Ishikawa (cell line): Measurements from ENCODE around the gene XBP1.

Experiments used
- CEBPB ChIP-seq: IDR thresholded peaks from 2 replicates; pipeline ENCODE4 v1.6.1; 2012
- CREB1 ChIP-seq: IDR thresholded peaks from 2 replicates; pipeline ENCODE4 v1.6.1; 2012; ENCODE audit warnings: low read depth
- EGR1 ChIP-seq: IDR thresholded peaks from 2 replicates; pipeline ENCODE4 v1.6.1; 2012
- EP300 ChIP-seq: IDR thresholded peaks from 2 replicates; pipeline ENCODE4 v1.6.1; 2012; ENCODE audit warnings: borderline replicate concordance
- FOXM1 ChIP-seq: IDR thresholded peaks from 2 replicates; pipeline ENCODE4 v1.6.1; 2012; ENCODE audit warnings: low read depth, borderline replicate concordance
- MAX ChIP-seq: IDR thresholded peaks from 2 replicates; pipeline ENCODE4 v1.6.1; 2012
- NFIC ChIP-seq: IDR thresholded peaks from 2 replicates; pipeline ENCODE4 v1.6.1; 2012
- RAD21 ChIP-seq: IDR thresholded peaks from 2 replicates; pipeline ENCODE4 v1.6.1; 2012; ENCODE audit warnings: low read depth
- TAF1 ChIP-seq: IDR thresholded peaks from 2 replicates; pipeline ENCODE4 v1.6.1; 2012; ENCODE audit warnings: low read depth, mild to moderate bottlenecking
- TCF12 ChIP-seq: IDR thresholded peaks from 2 replicates; pipeline ENCODE4 v1.6.1; 2012; ENCODE audit warnings: low read depth
- TEAD4 ChIP-seq: IDR thresholded peaks from 2 replicates; pipeline ENCODE4 v1.6.1; 2012
- YY1 ChIP-seq: IDR thresholded peaks from 2 replicates; pipeline ENCODE4 v1.6.1; 2012; ENCODE audit warnings: low read depth
- ZBTB7A ChIP-seq: IDR thresholded peaks from 2 replicates; pipeline ENCODE4 v1.6.1; 2012; ENCODE audit warnings: low read depth
- TF ChIP-seq, protein P1 (sequence below): IDR thresholded peaks from 2 replicates; pipeline ENCODE4 v1.6.1; 2012
- TF ChIP-seq, protein P2 (sequence below): IDR thresholded peaks from 2 replicates; pipeline ENCODE4 v1.6.1; 2012; ENCODE audit warnings: low read depth, mild to moderate bottlenecking

XBP1 gene

DNA sequence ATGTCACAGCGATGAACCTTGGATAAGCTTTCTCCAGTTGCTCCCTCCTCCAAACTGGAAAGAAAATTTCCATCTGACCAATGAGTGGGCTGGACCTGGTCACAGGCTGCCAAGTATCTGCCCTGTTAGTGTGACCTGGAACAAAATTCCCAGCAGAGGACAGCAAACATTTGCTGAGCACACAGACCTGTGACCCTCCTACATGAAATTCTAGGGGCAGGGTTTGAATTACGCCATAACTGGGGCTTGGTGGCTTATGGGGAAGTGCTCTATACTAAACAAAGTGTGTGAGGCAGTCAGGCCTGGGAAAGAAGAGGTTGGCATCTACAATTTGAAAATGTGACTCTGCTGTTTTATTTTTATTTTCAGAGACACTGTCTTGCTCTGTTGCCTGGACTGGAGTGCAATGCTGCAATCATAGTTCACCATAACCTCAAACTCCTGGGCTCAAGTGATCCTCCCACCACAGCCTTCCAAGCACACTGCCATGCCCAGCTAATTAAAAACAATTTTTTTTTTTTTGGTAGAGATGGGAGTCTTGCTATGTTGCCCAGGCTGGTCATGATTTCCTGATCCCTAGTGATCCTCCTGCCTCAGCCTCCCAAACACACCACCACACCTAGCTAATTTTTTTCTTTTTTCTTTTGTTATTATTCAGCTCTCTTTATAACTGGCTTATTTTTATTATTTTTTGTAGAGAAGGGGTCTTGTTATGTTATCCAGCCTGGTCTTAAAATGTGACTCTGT, 13.6 kb upstream of the XBP1 start:
- TF ChIP-seq CEBPB (peak; percentile 33; the same call in 1 of the 2 replicates), YY1 (no peak), EGR1 (no peak)
- TF ChIP-seq, protein P1, sequence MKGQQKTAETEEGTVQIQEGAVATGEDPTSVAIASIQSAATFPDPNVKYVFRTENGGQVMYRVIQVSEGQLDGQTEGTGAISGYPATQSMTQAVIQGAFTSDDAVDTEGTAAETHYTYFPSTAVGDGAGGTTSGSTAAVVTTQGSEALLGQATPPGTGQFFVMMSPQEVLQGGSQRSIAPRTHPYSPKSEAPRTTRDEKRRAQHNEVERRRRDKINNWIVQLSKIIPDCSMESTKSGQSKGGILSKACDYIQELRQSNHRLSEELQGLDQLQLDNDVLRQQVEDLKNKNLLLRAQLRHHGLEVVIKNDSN: no peak

- no peak for TF ChIP-seq RAD21
- no peak for TF ChIP-seq ZBTB7A
- TF ChIP-seq TAF1: no peak
- no peak for TF ChIP-seq CEBPB
- no peak for TF ChIP-seq CREB1
- no peak for TF ChIP-seq NFIC
- TF ChIP-seq FOXM1: no peak
Observed at GRCh38 chr22:28812516-28812915, 12.1 kb upstream of the XBP1 start.

DNA sequence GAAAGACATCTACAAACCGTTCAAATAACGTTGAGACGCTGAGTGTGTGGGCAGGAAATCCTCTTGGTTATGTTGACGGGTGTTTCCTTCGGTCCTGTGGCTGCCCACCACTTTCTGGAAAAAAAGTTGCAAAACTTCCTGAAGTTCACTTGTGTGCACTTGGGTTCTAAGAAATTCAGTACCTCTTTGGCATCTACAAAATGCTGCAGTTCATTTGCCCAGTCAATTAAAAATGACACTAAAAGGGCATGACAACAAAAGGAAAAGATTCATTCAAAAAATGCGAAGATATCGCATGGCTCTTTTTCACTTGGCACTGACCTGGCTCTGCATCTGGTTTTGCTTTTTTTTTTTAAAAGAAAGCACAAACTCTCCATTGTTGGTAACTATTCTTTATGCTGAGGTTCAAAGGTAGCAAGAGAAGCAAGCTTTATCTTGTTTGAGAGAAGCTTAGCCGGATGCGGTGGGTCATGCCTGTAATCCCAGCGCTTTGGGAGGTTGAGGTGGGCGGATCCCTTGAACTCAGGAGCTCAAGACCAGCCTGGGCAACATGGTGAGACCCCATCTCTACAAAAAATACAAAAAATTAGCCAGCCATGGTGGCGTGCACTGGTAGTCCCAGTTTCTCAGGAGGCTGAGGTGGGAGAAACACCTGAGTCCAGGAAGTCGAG, 10.6 kb upstream of the XBP1 start:
- no peak for TF ChIP-seq RAD21
- no peak for TF ChIP-seq TAF1
- TF ChIP-seq TCF12: no peak
- no peak for TF ChIP-seq NFIC
- TF ChIP-seq, protein P1: no peak
- TF ChIP-seq MAX: no peak
- no peak for TF ChIP-seq FOXM1
- TF ChIP-seq, protein P2, sequence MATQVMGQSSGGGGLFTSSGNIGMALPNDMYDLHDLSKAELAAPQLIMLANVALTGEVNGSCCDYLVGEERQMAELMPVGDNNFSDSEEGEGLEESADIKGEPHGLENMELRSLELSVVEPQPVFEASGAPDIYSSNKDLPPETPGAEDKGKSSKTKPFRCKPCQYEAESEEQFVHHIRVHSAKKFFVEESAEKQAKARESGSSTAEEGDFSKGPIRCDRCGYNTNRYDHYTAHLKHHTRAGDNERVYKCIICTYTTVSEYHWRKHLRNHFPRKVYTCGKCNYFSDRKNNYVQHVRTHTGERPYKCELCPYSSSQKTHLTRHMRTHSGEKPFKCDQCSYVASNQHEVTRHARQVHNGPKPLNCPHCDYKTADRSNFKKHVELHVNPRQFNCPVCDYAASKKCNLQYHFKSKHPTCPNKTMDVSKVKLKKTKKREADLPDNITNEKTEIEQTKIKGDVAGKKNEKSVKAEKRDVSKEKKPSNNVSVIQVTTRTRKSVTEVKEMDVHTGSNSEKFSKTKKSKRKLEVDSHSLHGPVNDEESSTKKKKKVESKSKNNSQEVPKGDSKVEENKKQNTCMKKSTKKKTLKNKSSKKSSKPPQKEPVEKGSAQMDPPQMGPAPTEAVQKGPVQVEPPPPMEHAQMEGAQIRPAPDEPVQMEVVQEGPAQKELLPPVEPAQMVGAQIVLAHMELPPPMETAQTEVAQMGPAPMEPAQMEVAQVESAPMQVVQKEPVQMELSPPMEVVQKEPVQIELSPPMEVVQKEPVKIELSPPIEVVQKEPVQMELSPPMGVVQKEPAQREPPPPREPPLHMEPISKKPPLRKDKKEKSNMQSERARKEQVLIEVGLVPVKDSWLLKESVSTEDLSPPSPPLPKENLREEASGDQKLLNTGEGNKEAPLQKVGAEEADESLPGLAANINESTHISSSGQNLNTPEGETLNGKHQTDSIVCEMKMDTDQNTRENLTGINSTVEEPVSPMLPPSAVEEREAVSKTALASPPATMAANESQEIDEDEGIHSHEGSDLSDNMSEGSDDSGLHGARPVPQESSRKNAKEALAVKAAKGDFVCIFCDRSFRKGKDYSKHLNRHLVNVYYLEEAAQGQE: no peak
- no peak for TF ChIP-seq CEBPB
- no peak for TF ChIP-seq ZBTB7A
- no peak for TF ChIP-seq EP300

DNA sequence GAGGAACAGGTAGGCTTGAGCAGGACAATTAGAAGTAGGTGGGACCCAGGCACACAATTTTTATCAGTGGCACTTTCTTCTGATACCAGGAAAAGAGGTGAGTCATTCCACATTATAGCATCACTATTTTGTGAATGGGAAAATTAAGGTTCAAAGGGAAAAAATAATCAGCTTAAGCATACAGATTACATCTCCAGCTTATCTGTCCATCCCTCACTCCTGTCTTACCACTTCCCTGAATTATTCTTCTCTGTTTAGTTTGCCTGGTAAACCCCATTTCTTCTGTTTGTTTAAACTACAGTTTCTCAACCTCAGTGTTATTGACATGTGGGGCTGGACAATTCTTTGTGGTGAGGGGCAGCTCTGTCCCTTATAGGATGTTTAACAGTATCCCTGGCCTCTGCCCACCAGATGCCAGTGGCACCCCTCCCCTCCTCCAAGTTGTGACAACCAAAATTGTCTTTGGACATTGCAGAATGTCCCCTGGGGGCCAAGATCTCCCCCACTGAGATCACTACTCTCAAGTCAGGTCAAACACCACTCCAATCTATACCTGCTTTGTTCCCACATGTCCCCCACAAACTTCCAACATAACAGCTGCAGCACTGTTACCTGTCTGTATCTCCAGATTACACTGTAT, 8.5 kb upstream of the XBP1 start:
- TF ChIP-seq CREB1: no peak
- no peak for TF ChIP-seq NFIC
- TF ChIP-seq MAX: no peak
- no peak for TF ChIP-seq TAF1
- no peak for TF ChIP-seq TCF12
- no peak for TF ChIP-seq YY1
- TF ChIP-seq TEAD4: no peak
- no peak for TF ChIP-seq ZBTB7A
- no peak for TF ChIP-seq RAD21
- no peak for TF ChIP-seq CEBPB

DNA sequence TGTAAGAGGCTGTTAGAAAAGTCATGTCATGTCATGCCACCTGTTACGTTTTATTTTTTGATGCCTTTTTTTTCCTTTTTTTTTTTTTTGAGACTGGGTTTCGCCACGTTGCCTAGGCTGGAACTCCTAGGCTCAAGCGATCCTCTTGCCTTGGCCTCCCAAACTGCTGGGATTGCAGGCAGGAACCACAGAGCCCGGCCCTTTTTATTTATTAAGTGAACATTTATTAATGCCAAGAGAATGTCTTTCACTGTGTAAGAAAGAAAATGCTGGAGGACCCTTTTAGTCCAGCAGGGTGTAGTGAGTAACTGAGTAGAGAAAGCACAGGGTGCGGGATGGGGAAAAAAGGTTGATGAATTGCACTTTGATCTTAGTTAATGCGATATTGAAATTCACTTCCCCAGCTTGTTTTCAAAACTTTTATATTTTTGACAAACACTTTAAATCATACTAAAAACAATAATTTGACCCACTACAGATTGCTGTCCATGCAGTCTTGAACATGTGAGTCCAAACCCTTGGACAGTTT, 2.3 kb upstream of the XBP1 start:
- no peak for TF ChIP-seq EGR1
- TF ChIP-seq CREB1: no peak
- TF ChIP-seq TCF12: no peak
- TF ChIP-seq MAX: no peak
- TF ChIP-seq FOXM1: no peak
- no peak for TF ChIP-seq RAD21
- no peak for TF ChIP-seq ZBTB7A
- TF ChIP-seq EP300: no peak
- no peak for TF ChIP-seq TEAD4
- no peak for TF ChIP-seq TAF1
- TF ChIP-seq, protein P2: no peak
- no peak for TF ChIP-seq YY1
- no peak for TF ChIP-seq NFIC
- TF ChIP-seq CEBPB: no peak
- TF ChIP-seq, protein P1: no peak
